Osteocyte (in vitro differentiated cells): ENCODE measurements around the gene RNF7. TPM values are rescaled to one million over a fixed set of nuclear protein-coding genes. Genes with fewer than 3 reads are reported as not detected.

Source experiments
- DNase-seq: peaks from one replicate; pipeline ENCODE4 v3.0.0; 2021; ENCODE audit warnings: mixed read lengths; ENCODE audit not compliant: unreplicated experiment; ENCODE audit errors: extremely low spot score
- H3K27ac Mint-ChIP-seq: one replicate; pipeline ENCODE4 v1.8.0; 2021; ENCODE audit warnings: mild to moderate bottlenecking, mixed read lengths; ENCODE audit not compliant: unreplicated experiment
- H3K27me3 Mint-ChIP-seq: one replicate; pipeline ENCODE4 v1.8.0; 2021; ENCODE audit warnings: mixed read lengths; ENCODE audit not compliant: unreplicated experiment
- H3K36me3 Mint-ChIP-seq: one replicate; pipeline ENCODE4 v1.8.0; 2021; ENCODE audit warnings: mixed read lengths; ENCODE audit not compliant: unreplicated experiment
- H3K4me1 Mint-ChIP-seq: one replicate; pipeline ENCODE4 v1.8.0; 2021; ENCODE audit warnings: mixed read lengths; ENCODE audit not compliant: unreplicated experiment
- H3K4me3 Mint-ChIP-seq: one replicate; pipeline ENCODE4 v1.8.0; 2021; ENCODE audit warnings: mild to moderate bottlenecking, moderate library complexity, mixed read lengths; ENCODE audit not compliant: unreplicated experiment
- H3K9me3 Mint-ChIP-seq: one replicate; pipeline ENCODE4 v1.8.0; 2021; ENCODE audit warnings: mixed read lengths; ENCODE audit not compliant: unreplicated experiment
- CTCF ChIP-seq: fragments of 200-600 bp; sonication (generic); IDR thresholded peaks from 2 replicates; pipeline ENCODE4 v1.5.0; 2021; ENCODE audit warnings: antibody characterized with exemption, mild to moderate bottlenecking, moderate library complexity
- total RNA-seq: library from RNA; stranded (reverse); gene quantifications from 2 replicates; pipeline ENCODE4 v1.2.1, GENCODE V29; 2021

The RNF7 gene
- total RNA-seq, 1 donor from 2014 or later, result 87.4 TPM

- no peaks in the 10 kb centered on the region for H3K27me3 Mint-ChIP-seq
- H3K36me3 Mint-ChIP-seq, result no peaks in the 10 kb centered on the region
- H3K4me1 Mint-ChIP-seq, result peaks cover 5% of the 10 kb centered on the region
- no peak overlapping the region for H3K27ac Mint-ChIP-seq
- DNase-seq, result no peak
- H3K9me3 Mint-ChIP-seq, result peaks cover 5% of the 10 kb centered on the region
- TF ChIP-seq CTCF, result no peak
- no peak overlapping the region for H3K4me3 Mint-ChIP-seq
These were observed 58.2 kb downstream of the RNF7 start for GRCh38 chr3:141796081-141796888.

Other genes starting within 250 kb of the RNF7 start
- gene GRK7, start 25.1 kb downstream of the RNF7 start, total RNA-seq, result not detected in 2 replicates
- 139 and 152 TPM in 2 replicates for gene ATP1B3, start 138.3 kb downstream of the RNF7 start, total RNA-seq